A549 (cell line): ENCODE measurements around the gene SH2D2A. TPM values are rescaled to one million over a fixed set of nuclear protein-coding genes. Genes with fewer than 3 reads are reported as not detected.

ENCODE experiments used
- ATAC-seq, 2 experiments: fragments of 200-7000 bp in 1 of 2; fragments of >200 bp in 1 of 2; cut with Nextera tagmentation in 1 of 2; cut with Tn5 transposase in 1 of 2; 3 replicates each; pipeline versions ENCODE4 v1.8.0 to v1.9.1; 2018 to 2020; ENCODE audit warnings: mild to moderate bottlenecking in 1 of 2, moderate library complexity in 1 of 2
- CTCF ChIA-PET: fragments of 300-600 bp; sonication (Branson Sonifier 250); formaldehyde crosslinking; extraction: SDS; loops from one replicate; lab custom pipeline; 2021; ENCODE audit warnings: antibody characterized with exemption, inconsistent platforms; lab: Yijun Ruan, JAX
- POLR2A ChIA-PET: fragments of 350-600 bp; formaldehyde crosslinking; extraction: SDS; loops from one replicate; lab custom pipeline; 2021; ENCODE audit warnings: antibody characterized with exemption, inconsistent platforms; lab: Yijun Ruan, JAX
- DNase-seq, 2 experiments: peaks; one replicate each; pipeline versions ENCODE4 v3.0.0 to v3.0.0-alpha.2; 2011 to 2016; ENCODE audit warnings: low read depth in 1 of 2, low spot score in 1 of 2
- FAIRE-seq: peaks from 2 replicates; lab custom pipeline; 2011; peaks lifted over from hg19 to GRCh38; lab: Jason Lieb, UNC
- H3K27ac ChIP-seq, 2 experiments: fragments of >200 bp; sonication (Bioruptor Twin); formaldehyde crosslinking; 3 replicates each; pipeline ENCODE4 v1.5.1; 2016 to 2017
- H3K4me1 ChIP-seq: fragments of >200 bp; sonication (Bioruptor Twin); formaldehyde crosslinking; 3 replicates; pipeline ENCODE4 v1.6.1; 2016
- H3K4me2 ChIP-seq: fragments of >200 bp; sonication (Bioruptor Twin); formaldehyde crosslinking; 3 replicates; pipeline ENCODE4 v1.6.1; 2016
- H3K4me3 ChIP-seq: fragments of >200 bp; sonication (Bioruptor Twin); formaldehyde crosslinking; 3 replicates; pipeline ENCODE4 v1.5.1; 2016
- H3K9me3 ChIP-seq: fragments of >200 bp; sonication (Bioruptor Twin); formaldehyde crosslinking; 3 replicates; pipeline ENCODE4 v1.6.1; 2016
- ATOH8 ChIP-seq: fragments of 250-450 bp; sonication (Bioruptor Pico); IDR thresholded peaks from 2 replicates; pipeline ENCODE4 v1.5.0; 2020; ENCODE audit warnings: low read depth, mild to moderate bottlenecking, moderate library complexity
- BCL3 ChIP-seq: fragments of >200 bp; sonication (Bioruptor Twin); formaldehyde crosslinking; IDR thresholded peaks from 3 replicates; pipeline ENCODE4 v1.6.1; 2016
- CBX8 ChIP-seq: fragments of 200-600 bp; sonication (generic); IDR thresholded peaks from 2 replicates; pipeline ENCODE4 v1.6.1; 2016
- CTCF ChIP-seq: fragments of >200 bp; sonication (Bioruptor Twin); formaldehyde crosslinking; IDR thresholded peaks from 3 replicates; pipeline ENCODE4 v1.5.1; 2016
- E2F6 ChIP-seq: IDR thresholded peaks from 2 replicates; pipeline ENCODE4 v1.6.1; 2012; ENCODE audit warnings: low read depth, borderline replicate concordance
- EHF ChIP-seq: fragments of 250-450 bp; sonication (Bioruptor Pico); IDR thresholded peaks from 2 replicates; pipeline ENCODE4 v1.5.0; 2020; ENCODE audit warnings: mild to moderate bottlenecking
- FOSB ChIP-seq: fragments of 250-450 bp; sonication (Bioruptor Pico); IDR thresholded peaks from 2 replicates; pipeline ENCODE4 v1.5.0; 2020; ENCODE audit warnings: mild to moderate bottlenecking, moderate library complexity
- HDAC2 ChIP-seq: fragments of 200-600 bp; sonication (generic); IDR thresholded peaks from 2 replicates; pipeline ENCODE4 v1.6.1; 2016
- HEYL ChIP-seq: fragments of 250-450 bp; sonication (Bioruptor Pico); IDR thresholded peaks from 2 replicates; pipeline ENCODE4 v1.8.0; 2021; ENCODE audit warnings: mild to moderate bottlenecking, moderate library complexity
- HOXA7 ChIP-seq: fragments of 250-450 bp; sonication (Bioruptor Pico); IDR thresholded peaks from 2 replicates; pipeline ENCODE4 v1.5.0; 2020; ENCODE audit warnings: mild to moderate bottlenecking, moderate library complexity
- HOXB13 ChIP-seq: fragments of 250-450 bp; sonication (Bioruptor Pico); IDR thresholded peaks from 2 replicates; pipeline ENCODE4 v1.5.0; 2020; ENCODE audit warnings: low read depth, mild to moderate bottlenecking, moderate library complexity
- HOXB5 ChIP-seq: fragments of 250-450 bp; sonication (Bioruptor Pico); IDR thresholded peaks from 2 replicates; pipeline ENCODE4 v1.5.0; 2020; ENCODE audit warnings: mild to moderate bottlenecking, moderate library complexity
- JUN ChIP-seq, 2 experiments: fragments of >200 bp; sonication (Bioruptor Twin); formaldehyde crosslinking; IDR thresholded peaks; 2 replicates in 1 of 2; 3 replicates in 1 of 2; pipeline ENCODE4 v1.6.1; 2016 to 2017
- MAX ChIP-seq: IDR thresholded peaks from 2 replicates; pipeline ENCODE4 v1.6.1; 2012
- MAZ ChIP-seq: fragments of 150-350 bp; IDR thresholded peaks from 2 replicates; pipeline ENCODE4 v1.6.1; 2014; ENCODE audit warnings: antibody characterized with exemption, low read depth, low read length, borderline replicate concordance
- MYC ChIP-seq: IDR thresholded peaks from 2 replicates; pipeline ENCODE4 v1.6.1; 2012; ENCODE audit warnings: mild to moderate bottlenecking, inconsistent platforms, low read length, improper control_type of control experiment, borderline replicate concordance
- NFE2L2 ChIP-seq: fragments of 150-350 bp; conservative IDR thresholded peaks from 2 replicates; pipeline ENCODE4 v1.6.1; 2014; ENCODE audit warnings: low read length
- NPAS2 ChIP-seq: fragments of 250-450 bp; sonication (Bioruptor Pico); IDR thresholded peaks from 2 replicates; pipeline ENCODE4 v1.8.0; 2022; ENCODE audit warnings: mild to moderate bottlenecking, moderate library complexity, borderline replicate concordance
- NR3C1 ChIP-seq: fragments of >200 bp; sonication (Bioruptor Twin); formaldehyde crosslinking; IDR thresholded peaks from 3 replicates; pipeline ENCODE4 v1.6.1; 2017
- POLR2A ChIP-seq: IDR thresholded peaks from 2 replicates; pipeline ENCODE4 v1.6.1; 2012; ENCODE audit warnings: mild to moderate bottlenecking, low read length
- RAD21 ChIP-seq, 2 experiments: fragments of >200 bp in 1 of 2; sonication (Bioruptor Twin) in 1 of 2; formaldehyde crosslinking in 1 of 2; IDR thresholded peaks in 1 of 2; conservative IDR thresholded peaks in 1 of 2; 2 replicates in 1 of 2; 3 replicates in 1 of 2; pipeline ENCODE4 v1.6.1; 2012 to 2018; ENCODE audit warnings: inconsistent platforms in 1 of 2
- RCOR1 ChIP-seq: fragments of 150-350 bp; IDR thresholded peaks from 2 replicates; pipeline ENCODE4 v1.6.1; 2014; ENCODE audit warnings: antibody characterized with exemption, low read length, low read depth
- RNF2 ChIP-seq: fragments of 200-600 bp; sonication (generic); IDR thresholded peaks from 2 replicates; pipeline ENCODE4 v1.6.1; 2016; ENCODE audit warnings: low read depth, mild to moderate bottlenecking, antibody characterized with exemption, moderate library complexity, borderline replicate concordance
- SMC3 ChIP-seq: fragments of >200 bp; sonication (Bioruptor Twin); formaldehyde crosslinking; IDR thresholded peaks from 3 replicates; pipeline ENCODE4 v1.6.1; 2018; ENCODE audit warnings: inconsistent platforms
- SREBF2 ChIP-seq: fragments of 450-650 bp; IDR thresholded peaks from 2 replicates; pipeline ENCODE4 v1.6.1; 2014; ENCODE audit warnings: mild to moderate bottlenecking, moderate library complexity
- TFCP2L1 ChIP-seq: fragments of 250-450 bp; sonication (Bioruptor Pico); IDR thresholded peaks from 2 replicates; pipeline ENCODE4 v1.5.0; 2021; ENCODE audit warnings: mild to moderate bottlenecking
- ZFP36 ChIP-seq: fragments of 450-650 bp; IDR thresholded peaks from 2 replicates; pipeline ENCODE4 v1.6.1; 2014; ENCODE audit warnings: borderline replicate concordance; ENCODE audit not compliant: partially characterized antibody
- ZNF302 ChIP-seq: fragments of 250-450 bp; sonication (Bioruptor Pico); IDR thresholded peaks from 2 replicates; pipeline ENCODE4 v1.9.0; 2021; ENCODE audit warnings: inconsistent platforms, mild to moderate bottlenecking, moderate library complexity
- ZSCAN20 ChIP-seq: fragments of 250-450 bp; sonication (Bioruptor Pico); IDR thresholded peaks from 2 replicates; pipeline ENCODE4 v1.8.0; 2022; ENCODE audit warnings: mild to moderate bottlenecking, moderate library complexity
- WGBS: methylation state at CpG from one replicate; pipeline ENCODE4 v1.1.6; 2017; ENCODE audit errors: missing lambda C conversion rate; 5-methylcytosine and 5-hydroxymethylcytosine counted together
- polyA plus RNA-seq, 4 experiments: library from polyadenylated mRNA; depleted of rRNA in 3 of 4; stranded (reverse); fragments of >200 nt; fragmentation: RNase III in 1 of 4; extraction: RNeasy Plus Mini Kit Qiagen cat#74134 plus additional on column Dnase treatment in 1 of 4; gene quantifications; 2 replicates in 3 of 4; 3 replicates in 1 of 4; pipeline ENCODE4 v1.2.3, GENCODE V29; 2011 to 2017
- TF ChIP-seq, protein P1 (sequence below): fragments of 450-650 bp; IDR thresholded peaks from 2 replicates; pipeline ENCODE4 v1.6.1; 2014; ENCODE audit warnings: antibody characterized with exemption

SH2D2A gene
- polyA plus RNA-seq, 2 of the 4 experiments (the other 2 are of a cell fraction), result 1.6 to 1.8 TPM

- ChIA-PET POLR2A (interaction anchor here (1.0 kb wide), 1 partner anchor 37 kb away, joined by 3 read pairs; no protein-coding TSS in a partner anchor), CTCF (interaction anchor here (0.6 to 27.2 kb wide), 20 partner anchors 8 to 1398 kb away, joined by 3 to 480 read pairs (median 4); partner anchors contain the start of genes INSRR and NTRK1)
- peak overlapping the region; percentile 39 for H3K4me3 ChIP-seq
- WGBS, result 48% methylated on average over 22 of the region's 60 CpGs
- H3K4me1 ChIP-seq, result peaks cover 24% of the 10 kb centered on the region
- FAIRE-seq, result no peak
- DNase-seq, result peak; percentile 73
- peak; percentile 83 to 91 for ATAC-seq
- H3K4me2 ChIP-seq, result peak overlapping the region; percentile 92
- no peaks in the 10 kb centered on the region for H3K9me3 ChIP-seq
- TF ChIP-seq ZNF302 (no peak), HOXB13 (0 out of 2 replicates have a peak, but pooled peaks have one; percentile 43), RNF2 (no peak), FOSB (no peak), ZFP36 (no peak), SREBF2 (no peak), NFE2L2 (no peak), MAX (peak; percentile 100), MAZ (no peak), POLR2A (peak; percentile 60), RAD21 (conservative IDR thresholded peaks at IDR 0.05 in 1 of 2, IDR thresholded peaks at IDR 0.05 in 1 of 2) (peak; percentile 13 to 34; a peak in 2 of 5 replicates), RCOR1 (no peak), MYC (peak; percentile 98), JUN (IDR thresholded peaks at IDR 0.05) (0 out of 5 replicates have a peak, but pooled peaks of 1 of the 2 experiments have one; percentile 44), CBX8 (no peak), HDAC2 (no peak), E2F6 (peak; percentile 98), EHF (peak; percentile 66; the same call in 1 of the 2 replicates), ATOH8 (CRISPR knock-in tag) (peak; percentile 79), ZSCAN20 (CRISPR knock-in tag) (no peak), HOXA7 (CRISPR knock-in tag) (no peak), HOXB5 (0 out of 2 replicates have a peak, but pooled peaks have one; percentile 42), CTCF (peak; percentile 59), HEYL (CRISPR knock-in tag) (no peak), BCL3 (no peak), TFCP2L1 (CRISPR knock-in tag) (peak; percentile 41; the same call in 1 of the 2 replicates), SMC3 (peak; percentile 52), NR3C1 (no peak), NPAS2 (CRISPR knock-in tag) (no peak)
- TF ChIP-seq, protein P1, sequence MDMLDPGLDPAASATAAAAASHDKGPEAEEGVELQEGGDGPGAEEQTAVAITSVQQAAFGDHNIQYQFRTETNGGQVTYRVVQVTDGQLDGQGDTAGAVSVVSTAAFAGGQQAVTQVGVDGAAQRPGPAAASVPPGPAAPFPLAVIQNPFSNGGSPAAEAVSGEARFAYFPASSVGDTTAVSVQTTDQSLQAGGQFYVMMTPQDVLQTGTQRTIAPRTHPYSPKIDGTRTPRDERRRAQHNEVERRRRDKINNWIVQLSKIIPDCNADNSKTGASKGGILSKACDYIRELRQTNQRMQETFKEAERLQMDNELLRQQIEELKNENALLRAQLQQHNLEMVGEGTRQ, result peak; percentile 71
- TF ChIP-seq, all 56 proteins: peak for 14
- H3K27ac ChIP-seq, result peak overlapping the region; percentile 76 to 86
Observed at GRCh38 chr1:156813750-156814570, 2.7 kb downstream of the SH2D2A start.
